GM19324 (cell line): Measurements from ENCODE around the gene LMBRD2.
"Not testable (repeated sequence)": the region's sequence is repeated elsewhere in the genome, so short reads cannot be mapped to it uniquely, and the experiment has no call there.

Experiments
- ATAC-seq: cut with Tn5 transposase; IDR thresholded peaks from one replicate; pipeline ENCODE4 v1.9.1; 2021; ENCODE audit warnings: mild to moderate bottlenecking, moderate library complexity; ENCODE audit not compliant: unreplicated experiment, low FRiP score

Gene LMBRD2

DNA sequence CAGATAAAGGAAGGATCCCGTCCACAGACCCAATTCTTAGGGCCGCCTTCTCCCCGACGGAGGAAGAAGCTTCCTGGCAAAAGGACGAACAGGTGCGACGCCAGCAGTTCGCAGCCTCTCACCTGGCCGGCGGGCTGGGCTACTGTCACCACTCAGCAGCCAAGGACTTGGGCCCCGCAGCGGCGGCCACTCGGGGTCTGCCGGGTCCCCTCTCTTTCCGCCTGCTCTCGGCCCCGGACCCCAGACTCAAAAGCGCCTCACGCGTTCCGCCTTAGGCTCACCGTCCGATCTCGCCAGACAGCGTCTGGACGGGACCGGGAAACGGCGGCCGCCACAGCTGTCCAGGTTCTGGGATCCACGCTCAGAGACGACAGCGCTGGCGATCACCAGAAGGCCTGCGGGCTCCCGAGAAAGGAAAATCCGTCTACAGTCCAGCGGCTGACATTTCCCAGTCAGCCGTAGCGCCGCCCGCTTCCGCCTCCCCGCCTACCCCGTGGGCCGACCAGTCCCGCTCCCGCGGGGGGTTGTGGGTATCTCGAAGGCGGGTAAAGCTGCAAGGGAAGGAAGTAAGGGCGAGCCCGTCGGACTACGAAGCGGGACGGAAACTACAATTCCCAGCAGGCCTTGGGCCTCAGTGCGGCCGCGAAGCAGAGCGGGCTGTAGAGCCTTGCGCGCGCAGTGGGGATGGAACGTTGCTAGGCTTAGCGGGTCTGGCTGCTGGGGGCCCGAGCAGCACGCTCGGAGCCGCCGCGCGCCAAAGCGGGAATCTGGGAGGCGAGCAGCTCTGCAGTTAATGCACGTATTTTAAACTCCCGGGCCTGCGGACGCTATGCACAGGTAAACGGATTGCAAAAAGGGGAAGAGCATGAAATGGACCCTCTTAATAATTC is at the start of gene LMBRD2, which contains the start of gene SKP2:
LMBRD2 (minus strand) TSS at position 454 of the 890 bp plus-strand sequence. CDS start 8,538 bp downstream, outside the sequence.
SKP2 (plus strand) TSS at position 678 of the 890 bp plus-strand sequence; CDS start at position 830, 152 bp downstream.
- ATAC-seq: peak; percentile 99

DNA sequence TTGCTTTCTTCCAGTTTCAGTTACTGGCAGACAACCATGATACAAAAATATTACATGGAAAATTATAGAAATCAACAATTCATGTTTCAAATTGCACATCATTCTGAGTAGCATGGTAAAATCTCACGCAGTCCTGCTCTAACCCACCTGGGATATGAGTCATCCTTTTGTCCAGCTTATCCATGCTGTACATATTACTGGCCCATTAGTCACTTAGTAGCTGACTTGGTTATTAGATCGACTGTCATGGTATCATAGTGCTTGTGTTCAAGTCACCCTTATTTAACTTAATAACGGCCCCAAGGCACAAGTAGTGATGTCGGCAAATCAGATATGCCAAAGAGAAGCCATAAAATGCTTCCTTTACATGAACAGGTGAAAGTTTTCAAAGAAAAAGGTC is 48.8 kb upstream of the LMBRD2 start:
- no peak for ATAC-seq

DNA sequence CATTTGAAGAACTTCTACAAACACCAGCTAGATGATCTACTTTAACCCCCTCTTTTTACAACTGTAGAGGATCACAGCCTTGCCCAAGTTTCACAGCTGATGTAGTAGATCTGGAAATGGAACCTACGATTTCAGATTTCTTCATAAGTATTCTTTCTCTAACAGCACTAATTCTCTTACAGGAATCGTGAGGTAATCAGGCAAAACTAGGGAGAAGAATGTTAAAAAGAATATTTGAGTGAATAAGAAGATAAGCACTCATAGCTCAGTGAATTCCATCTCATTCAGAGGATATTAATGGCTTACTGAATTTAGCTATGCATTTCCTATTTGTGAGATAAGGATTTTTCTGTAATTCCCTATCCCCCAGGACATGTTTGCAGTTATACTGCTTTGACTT is 47.9 kb upstream of the LMBRD2 start:
- ATAC-seq: no peak

DNA sequence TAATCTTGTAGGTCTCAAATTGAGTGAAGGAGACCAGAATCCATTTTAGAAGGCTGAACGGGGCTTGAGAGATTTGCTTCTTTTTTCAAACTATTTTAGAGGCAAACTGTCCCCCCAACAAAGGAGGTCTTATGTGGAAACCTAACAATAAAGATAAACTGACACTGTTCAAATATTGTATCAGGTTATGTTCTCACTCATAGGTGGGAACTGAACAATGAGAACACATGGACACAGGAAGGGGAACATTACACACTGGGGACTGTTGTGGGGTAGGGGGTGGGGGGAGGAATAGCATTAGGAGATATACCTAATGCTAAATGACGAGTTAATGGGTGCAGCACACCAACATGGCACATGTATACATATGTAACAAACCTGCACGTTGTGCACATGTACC is 47.1 kb upstream of the LMBRD2 start:
- not testable (repeated sequence) for ATAC-seq

DNA sequence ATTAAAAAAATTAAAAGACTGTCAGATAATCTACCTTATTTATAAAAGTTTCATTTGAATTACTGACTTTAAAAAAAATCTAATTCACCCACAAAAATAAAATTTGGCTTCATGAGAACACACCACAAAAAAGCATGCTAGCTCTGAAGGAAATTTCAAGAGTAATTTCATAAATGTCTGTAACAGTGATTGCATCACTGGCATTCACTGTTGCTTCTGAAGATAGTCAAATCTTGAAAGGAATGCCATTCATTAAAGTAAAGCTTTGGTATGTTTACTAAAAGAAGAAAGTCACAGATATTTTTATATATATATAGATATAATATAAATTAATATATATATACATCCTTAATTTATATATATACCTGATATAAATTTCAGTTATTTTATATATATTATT is 46.6 kb upstream of the LMBRD2 start:
- no peak for ATAC-seq

DNA sequence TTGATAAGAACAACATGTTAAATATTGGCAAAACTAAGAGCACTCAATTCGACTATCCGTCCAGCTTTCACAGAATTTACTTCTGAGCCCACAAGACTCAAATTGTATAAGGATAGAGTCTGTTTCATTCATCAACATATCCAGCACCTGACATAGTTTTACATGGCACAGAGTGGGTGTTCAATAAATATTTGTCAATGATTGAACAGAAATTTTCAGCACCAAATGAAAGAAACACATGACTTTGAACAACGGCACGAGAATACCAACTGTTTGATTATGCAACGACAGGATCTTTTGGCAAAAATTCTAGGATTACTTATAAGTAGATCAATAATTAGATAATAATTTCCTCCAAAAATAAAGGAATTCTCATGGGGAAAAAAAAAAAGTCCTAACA is 42.1 kb upstream of the LMBRD2 start:
- ATAC-seq: no peak

DNA sequence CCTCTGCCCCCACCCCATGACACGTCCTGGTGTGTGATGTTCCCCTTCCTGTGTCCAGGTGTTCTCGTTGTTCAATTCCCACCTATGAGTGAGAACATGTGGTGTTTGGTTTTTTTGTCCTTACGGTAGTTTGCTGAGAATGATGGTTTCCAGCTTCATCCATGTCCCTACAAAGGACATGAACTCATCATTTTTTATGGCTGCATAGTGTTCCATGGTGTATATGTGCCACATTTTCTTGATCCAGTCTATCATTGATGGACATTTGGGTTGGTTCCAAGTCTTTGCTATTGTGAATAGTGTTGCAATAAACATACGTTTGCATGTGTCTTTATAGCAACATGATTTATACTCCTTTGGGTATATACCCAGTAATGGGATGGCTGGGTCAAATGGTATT is 32.7 kb upstream of the LMBRD2 start:
- ATAC-seq: not testable (repeated sequence)

DNA sequence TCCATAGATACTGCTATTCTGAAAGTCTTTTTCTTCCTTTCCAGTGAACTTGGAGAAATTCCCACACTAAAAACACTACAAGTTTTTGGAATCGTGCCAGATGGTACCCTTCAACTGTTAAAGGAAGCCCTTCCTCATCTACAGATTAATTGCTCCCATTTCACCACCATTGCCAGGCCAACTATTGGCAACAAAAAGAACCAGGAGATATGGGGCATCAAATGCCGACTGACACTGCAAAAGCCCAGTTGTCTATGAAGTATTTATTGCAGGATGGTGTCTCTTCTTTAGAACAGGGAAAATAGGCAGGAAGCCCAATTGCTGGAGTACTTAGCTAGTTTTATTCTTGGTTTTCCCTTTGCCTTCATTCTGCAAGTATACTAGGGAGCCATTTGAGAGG is 30.1 kb upstream of the LMBRD2 start:
- no peak for ATAC-seq

DNA sequence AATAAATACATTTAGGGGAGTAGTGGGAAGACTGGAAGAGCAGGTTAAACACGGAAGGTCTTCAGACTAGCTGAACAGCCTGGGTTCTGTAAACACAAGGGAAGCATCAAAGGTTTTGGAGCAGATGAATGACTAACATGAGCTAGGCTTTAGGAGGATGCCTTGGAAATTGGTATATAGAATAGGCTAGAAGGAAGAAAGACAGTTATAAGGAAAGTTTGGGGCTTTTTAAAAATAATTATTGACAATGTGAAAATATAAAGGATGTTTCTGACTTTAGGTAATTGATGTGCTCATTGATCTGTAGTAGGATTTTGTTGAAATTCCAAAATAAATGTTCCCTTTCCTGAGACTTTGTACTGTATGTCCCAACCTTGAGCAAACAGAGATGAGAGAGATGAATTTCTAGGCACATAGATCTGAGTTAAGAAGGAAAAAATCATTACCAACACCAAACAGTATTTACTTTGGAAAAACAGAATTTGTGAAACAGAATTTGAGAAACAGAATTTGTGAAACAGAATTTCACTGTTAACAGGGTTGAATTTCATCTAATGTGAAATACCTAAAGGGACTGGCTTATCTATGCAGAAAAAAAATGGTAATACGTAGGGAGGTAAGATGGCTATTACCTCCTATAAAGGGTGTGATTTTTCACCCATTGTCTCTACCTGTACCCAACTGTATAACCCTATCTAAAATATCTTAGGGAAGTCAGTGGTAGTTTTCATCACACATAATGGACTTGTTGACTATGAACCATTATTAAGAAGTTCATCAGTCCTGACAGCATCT is 29.1 kb upstream of the LMBRD2 start:
- ATAC-seq: no peak

DNA sequence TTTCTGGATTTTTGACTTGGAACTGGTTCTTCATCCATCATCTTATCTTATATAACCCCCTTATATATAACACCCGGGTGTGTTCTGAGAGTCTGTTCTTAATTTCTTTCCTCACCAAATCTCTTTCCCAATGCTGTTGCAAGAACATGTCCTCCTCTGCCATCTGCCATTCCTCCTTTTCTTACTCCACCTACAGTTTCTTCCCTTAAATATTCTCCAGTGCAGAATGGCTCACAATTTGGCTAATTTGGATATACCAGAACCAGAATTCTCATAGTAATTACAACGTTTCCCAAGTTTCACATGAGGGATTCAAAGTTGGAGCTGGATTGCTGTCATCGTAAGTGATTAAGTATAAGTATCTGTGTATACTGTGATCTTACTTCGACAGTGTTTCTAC is 28.3 kb upstream of the LMBRD2 start:
- no peak for ATAC-seq

DNA sequence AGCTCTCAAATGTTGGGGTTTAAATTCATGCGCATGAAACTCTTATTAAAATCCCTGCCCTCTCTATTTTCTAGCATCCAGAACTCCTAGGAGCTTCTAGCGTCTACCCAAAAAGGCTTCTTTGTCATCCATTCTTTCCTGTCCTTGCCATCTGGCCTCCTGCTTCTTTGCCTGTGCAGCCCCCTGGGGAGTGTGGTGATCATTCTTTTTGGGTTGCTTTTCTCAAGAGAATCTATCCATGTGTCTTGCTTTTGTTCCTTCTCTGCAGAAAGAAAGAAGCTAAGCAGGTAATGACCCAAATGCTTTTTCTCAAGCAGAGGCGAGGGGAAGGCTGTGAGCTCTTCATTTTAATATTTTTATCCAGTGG is 26.8 kb upstream of the LMBRD2 start:
- ATAC-seq: no peak

DNA sequence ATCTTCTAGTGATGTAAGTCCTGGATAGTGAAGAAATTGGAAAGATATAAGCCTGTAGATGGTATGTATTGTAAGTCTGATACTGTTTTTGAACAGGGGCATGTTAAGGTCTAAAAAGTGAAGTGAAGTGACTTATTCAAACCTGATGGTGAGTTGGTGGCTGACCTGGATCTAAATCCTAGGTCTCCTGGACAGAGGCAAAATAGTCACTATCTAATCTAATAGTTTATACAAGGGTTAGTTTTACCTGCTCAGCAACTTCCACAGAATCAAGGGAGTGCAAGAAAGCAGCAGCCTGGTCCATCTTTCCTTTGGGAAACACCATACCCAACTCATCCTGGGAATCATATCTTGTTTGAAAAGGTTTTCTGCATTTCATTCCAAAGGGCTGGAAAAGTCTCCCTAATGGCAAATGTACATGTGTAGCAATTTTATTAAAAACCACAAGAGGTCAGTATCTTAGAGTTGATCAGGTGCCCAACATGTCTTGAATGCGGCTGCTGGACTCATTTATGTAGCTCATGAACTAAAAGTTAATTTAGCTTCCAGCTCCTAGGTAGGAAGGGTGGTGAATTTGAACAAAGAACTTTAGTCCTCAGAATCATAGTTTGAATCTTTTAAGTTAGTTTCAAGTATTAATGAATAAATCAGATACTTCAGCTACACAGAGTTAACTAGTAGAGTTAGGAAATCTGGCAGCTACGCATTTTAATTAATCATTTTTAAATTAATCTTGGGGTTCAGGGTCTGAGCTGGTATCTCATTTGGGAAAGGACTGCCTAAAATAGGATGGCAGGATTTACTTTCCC is 26.2 kb upstream of the LMBRD2 start:
- ATAC-seq: no peak

DNA sequence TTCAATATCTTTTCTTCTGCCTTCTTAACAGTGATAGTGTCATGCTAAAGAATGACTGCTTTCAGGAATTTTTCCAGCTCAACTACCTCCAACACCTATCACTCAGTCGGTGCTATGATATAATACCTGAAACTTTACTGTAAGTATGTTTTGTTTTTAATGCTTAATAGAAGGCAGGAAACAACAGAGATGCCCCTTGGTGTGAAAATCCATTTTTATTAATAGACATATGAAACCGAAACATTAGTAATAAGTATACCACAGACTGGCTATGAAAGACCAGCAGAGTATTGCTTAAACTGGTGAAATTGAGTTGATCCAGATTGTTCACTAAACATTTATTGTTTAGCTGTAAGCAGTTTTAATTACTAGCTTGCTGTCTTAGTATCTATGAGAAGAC is 25.5 kb upstream of the LMBRD2 start:
- peak; percentile 88 for ATAC-seq

DNA sequence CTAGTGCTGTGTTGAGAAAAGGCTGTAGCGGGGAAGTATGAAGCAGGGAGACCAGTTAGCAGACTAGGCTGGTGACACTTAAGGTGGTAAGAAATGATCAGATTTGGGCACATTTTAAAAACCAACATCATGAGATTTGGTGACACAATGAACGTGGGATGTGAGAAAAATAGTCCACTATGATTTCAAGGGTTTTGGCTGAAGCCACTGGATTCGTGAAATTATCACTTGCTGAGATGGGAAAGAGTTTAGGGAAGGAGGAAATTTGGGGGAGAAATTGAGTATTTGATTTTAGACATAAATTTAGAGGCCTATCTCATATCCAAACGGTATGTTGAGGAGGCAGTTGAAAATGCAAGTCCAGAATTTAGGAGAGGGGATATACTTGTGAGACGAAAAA is 23.4 kb upstream of the LMBRD2 start:
- no peak for ATAC-seq

DNA sequence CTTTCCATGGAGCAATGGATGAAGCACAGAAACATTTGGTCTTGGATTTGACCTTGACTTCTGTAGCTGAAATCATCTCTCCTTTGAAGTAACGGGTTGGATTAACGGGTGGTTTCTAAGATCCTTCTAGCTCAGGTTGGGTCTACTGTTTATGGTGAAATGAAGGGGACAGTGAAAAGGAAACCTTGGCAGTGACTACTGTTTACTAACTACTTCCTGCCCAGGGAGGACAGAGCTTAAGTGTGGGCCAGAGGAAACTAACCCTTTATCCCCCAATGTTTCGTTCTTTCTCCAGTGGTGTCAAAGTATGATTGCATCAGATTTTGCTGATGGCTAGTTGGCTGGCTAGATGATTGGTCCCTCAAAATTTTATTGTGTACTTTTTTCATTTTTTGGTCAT is 22.4 kb upstream of the LMBRD2 start:
- no peak for ATAC-seq

DNA sequence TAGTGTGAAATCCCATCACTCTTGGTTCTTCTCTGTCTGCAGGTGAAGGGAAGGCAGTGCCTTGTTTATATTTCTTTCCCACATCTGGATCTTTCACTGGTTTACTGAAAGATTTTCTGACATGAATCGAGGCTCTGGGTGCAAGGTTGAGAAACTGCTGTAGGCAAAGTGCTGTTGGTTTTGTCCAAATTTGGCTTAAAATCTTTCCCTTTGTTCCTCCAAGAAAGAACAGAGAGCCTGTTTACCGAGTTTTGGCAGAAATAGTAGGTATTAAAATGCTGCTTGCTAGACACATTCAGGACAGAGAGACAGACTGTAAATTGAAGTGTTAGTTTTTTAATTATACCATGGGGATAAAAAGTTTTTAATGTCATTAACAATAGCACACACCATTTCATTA is 21.7 kb upstream of the LMBRD2 start:
- no peak for ATAC-seq

DNA sequence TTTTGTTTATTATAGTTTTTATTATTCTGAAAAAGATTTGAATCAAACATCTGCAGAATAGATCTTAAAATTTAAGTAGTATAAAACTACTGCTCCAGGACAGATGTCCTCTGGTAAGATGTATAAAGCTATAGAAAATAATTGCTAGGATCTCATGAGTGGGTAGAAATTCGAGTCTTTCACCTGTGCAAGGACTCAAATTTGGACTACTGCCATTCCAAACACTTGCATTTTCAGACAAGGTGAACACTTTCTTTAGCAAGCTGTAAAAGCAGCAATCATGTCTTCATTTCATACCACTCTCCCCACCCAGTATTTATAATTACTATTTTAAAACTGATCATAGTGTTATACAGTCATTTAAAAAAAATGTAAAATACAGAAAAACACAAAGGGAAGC is 20.9 kb upstream of the LMBRD2 start:
- ATAC-seq: no peak

DNA sequence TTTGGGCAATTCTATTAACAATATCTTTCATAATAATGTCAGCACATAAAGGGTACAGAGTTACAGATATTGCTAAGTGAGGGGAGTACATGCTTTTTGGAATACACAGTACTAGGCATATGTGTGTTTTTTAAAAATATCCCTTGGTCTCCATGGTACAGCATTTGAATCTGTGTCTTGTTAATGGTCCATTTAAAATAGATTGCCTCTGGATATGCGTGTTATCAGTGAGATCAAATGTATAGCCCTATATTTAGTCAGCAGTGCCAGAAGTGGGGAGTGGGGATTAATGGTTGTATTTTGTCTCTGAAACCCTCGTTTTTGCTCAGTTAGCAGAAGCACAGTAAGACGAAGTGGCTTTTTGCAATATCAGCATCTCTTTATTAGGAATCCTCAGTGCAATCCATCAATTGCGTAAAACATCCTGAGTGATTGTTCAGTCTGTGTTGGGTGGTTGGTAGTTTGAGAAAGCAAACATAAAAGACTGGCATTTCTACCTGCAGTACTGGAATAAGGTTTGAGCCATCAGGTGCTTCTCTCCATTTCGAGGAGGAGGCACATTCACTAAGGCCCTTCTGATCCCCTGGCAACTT is 19.2 kb upstream of the LMBRD2 start:
- ATAC-seq: no peak

DNA sequence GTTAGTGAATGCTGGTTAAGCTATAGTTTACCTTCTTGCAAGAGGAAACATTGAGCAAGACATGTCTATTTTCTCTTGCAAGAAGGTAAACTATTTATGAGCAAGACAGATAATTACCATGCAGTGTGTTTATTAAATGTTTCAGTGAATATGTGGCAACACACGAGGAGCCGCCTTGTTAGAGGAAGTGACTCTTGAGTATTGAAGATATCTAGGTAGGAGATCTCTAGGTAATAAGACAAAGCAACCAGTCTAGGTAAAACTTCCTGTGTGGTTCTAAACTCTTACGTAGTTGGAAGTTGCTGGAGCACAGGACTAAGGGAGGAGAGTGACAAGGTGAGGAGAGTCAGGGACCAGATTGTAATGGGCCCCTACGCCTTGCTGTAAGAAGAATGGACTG is 17.1 kb upstream of the LMBRD2 start:
- no peak for ATAC-seq

DNA sequence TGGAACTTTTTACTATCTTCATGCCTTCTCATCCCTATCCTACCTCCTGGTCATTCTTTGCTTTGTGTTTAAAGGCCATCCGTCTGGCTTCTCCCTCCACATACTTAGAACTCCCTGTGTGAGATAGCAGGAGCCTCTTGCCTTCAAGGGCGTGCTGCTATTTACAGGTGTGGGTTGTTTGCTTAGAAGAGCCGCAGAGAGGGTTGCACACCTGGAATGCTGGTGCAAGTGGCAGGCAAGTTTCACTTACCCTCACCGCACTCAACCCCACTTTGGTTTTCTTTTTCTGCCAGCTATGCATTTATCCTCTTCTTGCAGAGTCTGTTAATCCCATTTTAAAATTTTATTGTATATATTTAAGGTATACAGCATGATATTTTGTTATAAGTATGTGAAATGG is 12.8 kb upstream of the LMBRD2 start:
- no peak for ATAC-seq
